Non-pigmented ciliary epithelial cell (primary cell): Measurements from ENCODE around the gene RPS6KA4.

Experiments
- DNase-seq: peaks from one replicate; pipeline ENCODE4 v3.0.0-alpha.2; 2010; ENCODE audit warnings: low read depth

Gene RPS6KA4

GRCh38 chr11:64367931-64368672, 9.1 kb downstream of the RPS6KA4 start:
- no peak for DNase-seq

- no peak for DNase-seq
Measured at GRCh38 chr11:64368673-64369074, 9.7 kb downstream of the RPS6KA4 start.

- DNase-seq: no peak
Measured at GRCh38 chr11:64369440-64370421, 10.8 kb downstream of the RPS6KA4 start.

GRCh38 chr11:64371201-64371600, 12.2 kb downstream of the RPS6KA4 start:
- DNase-seq: no peak

GRCh38 chr11:64372021-64372420, 13.1 kb downstream of the RPS6KA4 start:
- DNase-seq: no peak

GRCh38 chr11:64372802-64373597, 14.0 kb downstream of the RPS6KA4 start:
- DNase-seq: no peak

- no peak for DNase-seq
Measured at GRCh38 chr11:64373598-64373974, 14.6 kb downstream of the RPS6KA4 start.

- no peak for DNase-seq
Measured at GRCh38 chr11:64376071-64376470, 17.1 kb downstream of the RPS6KA4 start.

GRCh38 chr11:64378335-64378880, 19.4 kb downstream of the RPS6KA4 start:
- DNase-seq: no peak

- no peak for DNase-seq
Measured at GRCh38 chr11:64379160-64379559, 20.2 kb downstream of the RPS6KA4 start.

GRCh38 chr11:64379817-64380709, 21.1 kb downstream of the RPS6KA4 start:
- no peak for DNase-seq

- no peak for DNase-seq
Measured at GRCh38 chr11:64381350-64381749, 22.4 kb downstream of the RPS6KA4 start.

GRCh38 chr11:64382047-64382446, 23.1 kb downstream of the RPS6KA4 start:
- no peak for DNase-seq

GRCh38 chr11:64382586-64382985, 23.6 kb downstream of the RPS6KA4 start:
- DNase-seq: no peak

GRCh38 chr11:64383580-64383979, 24.6 kb downstream of the RPS6KA4 start:
- DNase-seq: no peak

GRCh38 chr11:64384028-64384737, 25.2 kb downstream of the RPS6KA4 start:
- DNase-seq: no peak

GRCh38 chr11:64384981-64385944, 26.3 kb downstream of the RPS6KA4 start:
- no peak for DNase-seq

- DNase-seq: no peak
Measured at GRCh38 chr11:64385945-64386704, 27.2 kb downstream of the RPS6KA4 start.
